ENCODE data around the gene VAX1. TPM values are rescaled to one million over a fixed set of nuclear protein-coding genes. Genes with fewer than 3 reads are reported as not detected.

The VAX1 gene
- total and polyA plus RNA-seq, 9 of the 15 experiments (the other 6 are each of a cell fraction or from before 2014, with no cell fraction given): not detected

GRCh38 chr10:117143103-117143823, 5.2 kb upstream of the VAX1 start:
- ChIA-PET POLR2A (interaction anchor here (0.6 kb wide), 1 partner anchor 303 kb away, joined by 3 read pairs; no protein-coding TSS in a partner anchor), CTCF (ENCODE audit: low intra/inter-chr PET ratio) (no interaction called here)
- Histone ChIP-seq H3K79me2 (ENCODE audit: control insufficient read depth, insufficient read depth, low read length) (no peaks in the 10 kb centered on the region), H3K27ac (ENCODE audit: extremely low read depth, low read depth, low read length) (no peak overlapping the region), H3K4me2 (ENCODE audit: insufficient read depth, low read length) (no peak overlapping the region), H3K4me3 (no peak overlapping the region), H3K9me1 (ENCODE audit: control insufficient read depth, insufficient read depth, low read length) (no peaks in the 10 kb centered on the region), H3K27me3 (ENCODE audit: control insufficient read depth in 2 of 2, insufficient read depth in 2 of 2, low read length in 2 of 2) (peaks cover 2 to 16% of the 10 kb centered on the region in 2 experiments; a peak in 4 of 5 replicates), H3K4me1 (replicated peaks in 1 of 2; ENCODE audit: control insufficient read depth in 2 of 2, insufficient read depth in 2 of 2, low read length in 2 of 2) (peaks cover 0 to 5% of the 10 kb centered on the region in 2 experiments; a peak in 2 of 5 replicates), H4K20me1 (replicated peaks; ENCODE audit: control insufficient read depth, insufficient read depth, low read length) (no peaks in the 10 kb centered on the region), H2AFZ (ENCODE audit: low read depth, low read length) (no peak overlapping the region), H3K9me3 (replicated peaks; ENCODE audit: control insufficient read depth, insufficient read depth, low read depth, low read length) (no peaks in the 10 kb centered on the region), H3K9ac (ENCODE audit: insufficient read depth in 1 of 2, low read depth in 2 of 2, low read length in 2 of 2) (no peak overlapping the region), H3K36me3 (ENCODE audit: control insufficient read depth, insufficient read depth, low read length) (no peaks in the 10 kb centered on the region)
- intact Hi-C loops (cut with micrococcal nuclease): no loop called here
- FAIRE-seq (no peak), DNase-seq (ENCODE audit: extremely low read depth in 1 of 4, low spot score in 3 of 4) (no peak), ATAC-seq (no peak)
- in situ Hi-C loops (cut with MboI): no loop called here
- 0% methylated on average over 4 of the region's 5 CpGs for WGBS (ENCODE audit: insufficient coverage, low coverage, missing lambda C conversion rate)
- no TSS peak for BruUV-seq (replicated peaks)
- TF ChIP-seq SMAD3 (CRISPR knock-in tag; conservative IDR thresholded peaks at IDR 0.05) (no peak), ARID3A (IDR thresholded peaks at IDR 0.05; ENCODE audit: borderline replicate concordance, low read depth, low read length) (no peak), YY1 (IDR thresholded peaks at IDR 0.05; ENCODE audit: borderline replicate concordance in 1 of 3, control insufficient read depth in 1 of 3, extremely low read depth in 1 of 3, insufficient read depth in 3 of 3, insufficient read length in 1 of 3, insufficient replicate concordance in 2 of 3, low read depth in 1 of 3, low read length in 2 of 3) (no peak), POLR2B (IDR thresholded peaks at IDR 0.05; ENCODE audit: low read depth, partially characterized antibody) (no peak), ZNF57 (CRISPR knock-in tag; IDR thresholded peaks at IDR 0.05) (no peak), MAFK (IDR thresholded peaks at IDR 0.05; ENCODE audit: low read length) (no peak), ZNF212 (CRISPR knock-in tag; IDR thresholded peaks at IDR 0.05) (no peak), STAT6 (CRISPR knock-in tag; IDR thresholded peaks at IDR 0.05) (no peak), RBM34 (IDR thresholded peaks at IDR 0.05; ENCODE audit: borderline replicate concordance, insufficient read depth, low read length) (no peak), BHLHE40 (IDR thresholded peaks at IDR 0.05; ENCODE audit: low read length) (no peak), KDM2B (CRISPR knock-in tag; IDR thresholded peaks at IDR 0.05) (no peak), ZNF431 (CRISPR knock-in tag; IDR thresholded peaks at IDR 0.05) (no peak), TRIM24 (IDR thresholded peaks at IDR 0.05) (no peak)
- TF ChIP-seq, protein P1, sequence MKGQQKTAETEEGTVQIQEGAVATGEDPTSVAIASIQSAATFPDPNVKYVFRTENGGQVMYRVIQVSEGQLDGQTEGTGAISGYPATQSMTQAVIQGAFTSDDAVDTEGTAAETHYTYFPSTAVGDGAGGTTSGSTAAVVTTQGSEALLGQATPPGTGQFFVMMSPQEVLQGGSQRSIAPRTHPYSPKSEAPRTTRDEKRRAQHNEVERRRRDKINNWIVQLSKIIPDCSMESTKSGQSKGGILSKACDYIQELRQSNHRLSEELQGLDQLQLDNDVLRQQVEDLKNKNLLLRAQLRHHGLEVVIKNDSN (CRISPR knock-in tag; IDR thresholded peaks at IDR 0.05): no peak
- TF ChIP-seq, protein P2, sequence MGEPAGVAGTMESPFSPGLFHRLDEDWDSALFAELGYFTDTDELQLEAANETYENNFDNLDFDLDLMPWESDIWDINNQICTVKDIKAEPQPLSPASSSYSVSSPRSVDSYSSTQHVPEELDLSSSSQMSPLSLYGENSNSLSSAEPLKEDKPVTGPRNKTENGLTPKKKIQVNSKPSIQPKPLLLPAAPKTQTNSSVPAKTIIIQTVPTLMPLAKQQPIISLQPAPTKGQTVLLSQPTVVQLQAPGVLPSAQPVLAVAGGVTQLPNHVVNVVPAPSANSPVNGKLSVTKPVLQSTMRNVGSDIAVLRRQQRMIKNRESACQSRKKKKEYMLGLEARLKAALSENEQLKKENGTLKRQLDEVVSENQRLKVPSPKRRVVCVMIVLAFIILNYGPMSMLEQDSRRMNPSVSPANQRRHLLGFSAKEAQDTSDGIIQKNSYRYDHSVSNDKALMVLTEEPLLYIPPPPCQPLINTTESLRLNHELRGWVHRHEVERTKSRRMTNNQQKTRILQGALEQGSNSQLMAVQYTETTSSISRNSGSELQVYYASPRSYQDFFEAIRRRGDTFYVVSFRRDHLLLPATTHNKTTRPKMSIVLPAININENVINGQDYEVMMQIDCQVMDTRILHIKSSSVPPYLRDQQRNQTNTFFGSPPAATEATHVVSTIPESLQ (CRISPR knock-in tag; IDR thresholded peaks at IDR 0.05): no peak

Measured in K562 (cell line).